Amniotic stem cell (primary cell): Measurements from ENCODE around the gene TPI1.

ENCODE experiments used
- DNase-seq: peaks from one replicate; lab custom pipeline; 2025; lab: John Stamatoyannopoulos, UW

The TPI1 gene

GRCh38 chr12:6828781-6829535, 38.4 kb upstream of the TPI1 start:
- DNase-seq, result peak; percentile 55

GRCh38 chr12:6829536-6830220, 37.7 kb upstream of the TPI1 start:
- DNase-seq, result peak; percentile 55

- no peak for DNase-seq
Observed at GRCh38 chr12:6830286-6830890, 36.9 kb upstream of the TPI1 start.

- no peak for DNase-seq
Observed at GRCh38 chr12:6830999-6831398, 36.3 kb upstream of the TPI1 start.

GRCh38 chr12:6831450-6831995, 35.8 kb upstream of the TPI1 start:
- no peak for DNase-seq

GRCh38 chr12:6832125-6832524, 35.2 kb upstream of the TPI1 start:
- DNase-seq, result no peak

GRCh38 chr12:6833189-6833890, 34.0 kb upstream of the TPI1 start:
- DNase-seq, result no peak

- no peak for DNase-seq
Observed at GRCh38 chr12:6834254-6834653, 33.1 kb upstream of the TPI1 start.

GRCh38 chr12:6834873-6835272, 32.5 kb upstream of the TPI1 start:
- DNase-seq, result no peak

- DNase-seq, result no peak
Observed at GRCh38 chr12:6836851-6837250, 30.5 kb upstream of the TPI1 start.

- DNase-seq, result no peak
Observed at GRCh38 chr12:6837370-6838060, 29.8 kb upstream of the TPI1 start.

GRCh38 chr12:6838854-6839253, 28.5 kb upstream of the TPI1 start:
- DNase-seq, result no peak

- DNase-seq, result no peak
Observed at GRCh38 chr12:6839482-6840201, 27.7 kb upstream of the TPI1 start.

- no peak for DNase-seq
Observed at GRCh38 chr12:6840330-6840729, 27.0 kb upstream of the TPI1 start.

- DNase-seq, result no peak
Observed at GRCh38 chr12:6840761-6841515, 26.4 kb upstream of the TPI1 start, which contains the start of gene GNB3. TSS of gene GNB3 (plus strand) at chr12:6840925. CDS start at chr12:6841288, 363 bp downstream.

- DNase-seq, result no peak
Observed at GRCh38 chr12:6842075-6842474, 25.3 kb upstream of the TPI1 start.

- DNase-seq, result no peak
Observed at GRCh38 chr12:6843118-6843902, 24.0 kb upstream of the TPI1 start.

GRCh38 chr12:6845395-6845794, 21.9 kb upstream of the TPI1 start:
- DNase-seq, result no peak

GRCh38 chr12:6846316-6846869, 20.9 kb upstream of the TPI1 start:
- DNase-seq, result no peak
